Skin epidermis (tissue), 12 donors: Measurements from ENCODE around the gene MDFIC2.
A peak's percentile ranks its signal among the peaks of the same experiment; 100 is the strongest.
"Not testable (repeated sequence)": the region's sequence is repeated elsewhere in the genome, so short reads cannot be mapped to it uniquely, and the experiment has no call there.

ENCODE experiments used
- H3K27ac ChIP-seq, 21 experiments: fragments of 200-600 bp; sonication (generic) in 11 of 21; one replicate each; pipeline ENCODE4 v1.5.0; 2020; ENCODE audit warnings: mild to moderate bottlenecking in 3 of 21, inconsistent platforms in 2 of 21, moderate library complexity in 2 of 21
- H3K4me3 ChIP-seq, 7 experiments: fragments of 200-600 bp; sonication (generic) in 2 of 7; one replicate each; pipeline ENCODE4 v1.5.0; 2020; ENCODE audit warnings: inconsistent platforms in 2 of 7, mild to moderate bottlenecking in 2 of 7, moderate library complexity in 1 of 7

Gene MDFIC2

GRCh38 chr3:70312336-70312735 is at the start of gene MDFIC2:
MDFIC2 (minus strand) TSS chr3:70312638; CDS start chr3:70311973, 665 bp downstream.
- no peak within 1 kb of the TSS for H3K4me3 ChIP-seq

GRCh38 chr3:70360979-70361760 is 48.7 kb upstream of the MDFIC2 start:
- no peak overlapping the region for H3K4me3 ChIP-seq
- no peak overlapping the region for H3K27ac ChIP-seq

More at GRCh38 chr3:70312336-70312735, at the start of gene MDFIC2:
- no peak within 1 kb of the TSS for H3K27ac ChIP-seq

- H3K27ac ChIP-seq: no peak overlapping the region
- no peak overlapping the region for H3K4me3 ChIP-seq
Observed at GRCh38 chr3:70359711-70360110, 47.3 kb upstream of the MDFIC2 start.

- Histone ChIP-seq H3K4me3 (no peak overlapping the region), H3K27ac (no peak overlapping the region)
Observed at GRCh38 chr3:70358978-70359580, 46.6 kb upstream of the MDFIC2 start.

GRCh38 chr3:70352215-70352614 is 39.8 kb upstream of the MDFIC2 start:
- H3K4me3 ChIP-seq: no peak overlapping the region

GRCh38 chr3:70342149-70342548 is 29.7 kb upstream of the MDFIC2 start:
- no peak overlapping the region for H3K27ac ChIP-seq
- no peak overlapping the region for H3K4me3 ChIP-seq

More at GRCh38 chr3:70352215-70352614, 39.8 kb upstream of the MDFIC2 start:
- no peak overlapping the region for H3K27ac ChIP-seq

GRCh38 chr3:70336885-70337284 is 24.4 kb upstream of the MDFIC2 start:
- H3K27ac ChIP-seq, H3K4me3 ChIP-seq: not testable (repeated sequence)

GRCh38 chr3:70333080-70333479 is 20.6 kb upstream of the MDFIC2 start:
- Histone ChIP-seq H3K27ac (no peak overlapping the region), H3K4me3 (no peak overlapping the region)

- no peak overlapping the region for H3K4me3 ChIP-seq
- no peak overlapping the region for H3K27ac ChIP-seq
Observed at GRCh38 chr3:70315021-70315420, 2.6 kb upstream of the MDFIC2 start.

- Histone ChIP-seq H3K4me3 (no peak overlapping the region), H3K27ac (no peak overlapping the region)
Observed at GRCh38 chr3:70310809-70311208, 1.6 kb downstream of the MDFIC2 start.

- Histone ChIP-seq H3K27ac (no peak overlapping the region), H3K4me3 (no peak overlapping the region)
Observed at GRCh38 chr3:70309591-70309990, 2.8 kb downstream of the MDFIC2 start.

- no peak overlapping the region for H3K27ac ChIP-seq
- H3K4me3 ChIP-seq: no peak overlapping the region
Observed at GRCh38 chr3:70308760-70309159, 3.7 kb downstream of the MDFIC2 start.

- Histone ChIP-seq H3K4me3 (no peak overlapping the region), H3K27ac (no peak overlapping the region)
Observed at GRCh38 chr3:70306736-70307135, 5.7 kb downstream of the MDFIC2 start.

- H3K27ac ChIP-seq: no peak overlapping the region
- H3K4me3 ChIP-seq: no peak overlapping the region
Observed at GRCh38 chr3:70298385-70298784, 14.1 kb downstream of the MDFIC2 start.

GRCh38 chr3:70291097-70291482 is 21.3 kb downstream of the MDFIC2 start:
- peak overlapping the region in 1 of 7 experiments; percentile 7 for H3K4me3 ChIP-seq
- H3K27ac ChIP-seq: no peak overlapping the region

GRCh38 chr3:70290431-70291096 is 21.9 kb downstream of the MDFIC2 start:
- peak overlapping the region in 1 of 7 experiments; percentile 7 for H3K4me3 ChIP-seq
- H3K27ac ChIP-seq: not testable (repeated sequence)

- Histone ChIP-seq H3K27ac (no peak overlapping the region), H3K4me3 (no peak overlapping the region)
Observed at GRCh38 chr3:70281663-70282062, 30.8 kb downstream of the MDFIC2 start.

GRCh38 chr3:70277304-70277703 is 35.1 kb downstream of the MDFIC2 start:
- no peak overlapping the region for H3K27ac ChIP-seq
- no peak overlapping the region for H3K4me3 ChIP-seq

GRCh38 chr3:70276901-70277300 is 35.5 kb downstream of the MDFIC2 start:
- no peak overlapping the region for H3K4me3 ChIP-seq
- H3K27ac ChIP-seq: no peak overlapping the region

GRCh38 chr3:70273492-70273891 is 38.9 kb downstream of the MDFIC2 start:
- Histone ChIP-seq H3K27ac (no peak overlapping the region), H3K4me3 (no peak overlapping the region)

- Histone ChIP-seq H3K4me3 (no peak overlapping the region), H3K27ac (no peak overlapping the region)
Observed at GRCh38 chr3:70272798-70273197, 39.6 kb downstream of the MDFIC2 start.
